GM21360 (cell line): Measurements from ENCODE around the gene PDIA5.

Experiments used
- ATAC-seq: cut with Tn5 transposase; IDR thresholded peaks from one replicate; pipeline ENCODE4 v1.9.1; 2021; ENCODE audit warnings: mild to moderate bottlenecking, moderate library complexity; ENCODE audit not compliant: unreplicated experiment

Gene PDIA5

GRCh38 chr3:123113889-123114450 lies 47.1 kb downstream of the PDIA5 start:
- ATAC-seq: no peak

GRCh38 chr3:123116116-123116515 lies 49.3 kb downstream of the PDIA5 start:
- ATAC-seq: no peak

- no peak for ATAC-seq
These were observed 52.6 kb downstream of the PDIA5 start for GRCh38 chr3:123119388-123119787.

- ATAC-seq: no peak
These were observed 53.0 kb downstream of the PDIA5 start for GRCh38 chr3:123119802-123120201.

GRCh38 chr3:123120573-123120972 lies 53.7 kb downstream of the PDIA5 start:
- ATAC-seq: no peak

- no peak for ATAC-seq
These were observed 55.2 kb downstream of the PDIA5 start for GRCh38 chr3:123122057-123122456.

- ATAC-seq: no peak
These were observed 55.9 kb downstream of the PDIA5 start for GRCh38 chr3:123122525-123123315.

GRCh38 chr3:123123716-123124616 lies 57.1 kb downstream of the PDIA5 start:
- no peak for ATAC-seq

- no peak for ATAC-seq
These were observed 58.1 kb downstream of the PDIA5 start for GRCh38 chr3:123124971-123125370.

GRCh38 chr3:123126031-123126430 lies 59.2 kb downstream of the PDIA5 start:
- no peak for ATAC-seq

- no peak for ATAC-seq
These were observed 59.8 kb downstream of the PDIA5 start for GRCh38 chr3:123126653-123127052.

GRCh38 chr3:123129092-123129491 lies 62.3 kb downstream of the PDIA5 start:
- no peak for ATAC-seq

GRCh38 chr3:123129532-123129931 lies 62.7 kb downstream of the PDIA5 start:
- no peak for ATAC-seq

GRCh38 chr3:123130079-123130750 lies 63.4 kb downstream of the PDIA5 start:
- no peak for ATAC-seq

- no peak for ATAC-seq
These were observed 67.8 kb downstream of the PDIA5 start for GRCh38 chr3:123134671-123135070.

GRCh38 chr3:123137001-123137400 lies 70.2 kb downstream of the PDIA5 start:
- no peak for ATAC-seq

- no peak for ATAC-seq
These were observed 72.1 kb downstream of the PDIA5 start for GRCh38 chr3:123138839-123139444.

GRCh38 chr3:123139522-123139921 lies 72.7 kb downstream of the PDIA5 start:
- ATAC-seq: no peak

- ATAC-seq: no peak
These were observed 73.7 kb downstream of the PDIA5 start for GRCh38 chr3:123140550-123140949.

- no peak for ATAC-seq
These were observed 74.5 kb downstream of the PDIA5 start for GRCh38 chr3:123141276-123141675.
